Testis (tissue), 3 donors: ENCODE data around the gene PRPSAP1. TPM values are rescaled to one million over a fixed set of nuclear protein-coding genes. Genes with fewer than 3 reads are reported as not detected.

Experiments
- DNase-seq: peaks from one replicate; pipeline ENCODE4 v3.0.0-alpha.2; 2019
- H3K27ac ChIP-seq, 2 donors: fragments of 200-600 bp; sonication (generic); one replicate each; pipeline ENCODE4 v1.5.1; 2019
- H3K27me3 ChIP-seq: fragments of 200-600 bp; sonication (generic); one replicate; pipeline ENCODE4 v1.5.1; 2019
- H3K36me3 ChIP-seq: fragments of 200-600 bp; sonication (generic); one replicate; pipeline ENCODE4 v1.5.1; 2017; ENCODE audit warnings: low read depth; ENCODE audit errors: missing control alignments
- H3K4me1 ChIP-seq: fragments of 200-600 bp; sonication (generic); one replicate; pipeline ENCODE4 v1.5.1; 2019
- H3K4me3 ChIP-seq, 2 donors: fragments of 200-600 bp; sonication (generic); one replicate each; pipeline ENCODE4 v1.5.1; 2017 to 2019
- H3K9me3 ChIP-seq: fragments of 200-600 bp; sonication (generic); one replicate; pipeline ENCODE4 v1.5.1; 2017
- POLR2A ChIP-seq: fragments of 450-650 bp; IDR thresholded peaks from one replicate; pipeline ENCODE4 v1.6.1; 2017; ENCODE audit warnings: antibody characterized with exemption, mild to moderate bottlenecking, moderate library complexity
- WGBS, 2 donors: methylation state at CpG; one replicate each; pipeline ENCODE4 v1.1.5; 2018; 5-methylcytosine and 5-hydroxymethylcytosine counted together
- intact Hi-C: fragments of 100-400 bp; cut with DNase I; formaldehyde crosslinking; loops from one replicate; pipeline ENCODE4 v1.15.1; 2023; ENCODE audit warnings: low total_unique reads
- polyA plus RNA-seq: library from polyadenylated mRNA; stranded (reverse); fragments of 350-450 nt; fragmentation: Illumina TruSeq; extraction: RNeasy Lipid Tissue Mini Kit (QIAGEN cat#74804); gene quantifications from one replicate; pipeline ENCODE4 v1.2.3, GENCODE V29; 2014; ENCODE audit warnings: low read depth, low replicate concordance; ENCODE audit not compliant: insufficient read depth
- total RNA-seq, 2 donors: library from RNA; depleted of rRNA; stranded (reverse); fragments of >200 nt; gene quantifications; one replicate each; pipeline ENCODE4 v1.2.3, GENCODE V29; 2016
- TF ChIP-seq, protein P1 (sequence below), 3 experiments: fragments of 450-650 bp in 2 of 3; fragments of 200-600 bp in 1 of 3; sonication (generic) in 1 of 3; IDR thresholded peaks; one replicate each; pipeline ENCODE4 v1.5.1; 2016 to 2019; ENCODE audit warnings: antibody characterized with exemption in 3 of 3, mild to moderate bottlenecking in 2 of 3, moderate library complexity in 1 of 3

The PRPSAP1 gene
- total and polyA plus RNA-seq, 3 donors from 2014 or later = 132 to 184 (median 152) TPM

DNA sequence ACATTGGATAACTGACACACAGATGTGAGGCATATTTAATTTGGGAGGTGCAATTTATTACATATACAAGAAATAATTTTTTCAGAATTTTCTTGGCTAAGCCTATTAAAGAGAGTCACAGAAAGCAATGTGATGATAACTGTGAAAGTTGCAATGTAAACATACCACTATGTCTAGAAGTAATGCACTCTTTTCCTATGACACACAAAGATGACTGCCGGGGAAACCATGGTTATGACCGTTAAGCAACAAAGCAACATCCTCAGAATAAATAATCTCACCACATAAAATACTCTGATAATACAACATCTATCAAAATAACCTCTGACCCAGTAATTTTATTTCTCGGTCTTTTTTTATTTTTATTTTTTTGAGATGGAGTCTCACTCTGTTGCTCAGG lies 35.1 kb downstream of the PRPSAP1 start:
- Histone ChIP-seq H3K27me3 (no peaks in the 10 kb centered on the region), H3K4me3 (no peak overlapping the region), H3K27ac (no peak overlapping the region), H3K9me3 (no peaks in the 10 kb centered on the region), H3K4me1 (peaks cover 4% of the 10 kb centered on the region), H3K36me3 (no peaks in the 10 kb centered on the region)
- TF ChIP-seq POLR2A = no peak
- TF ChIP-seq, protein P1, sequence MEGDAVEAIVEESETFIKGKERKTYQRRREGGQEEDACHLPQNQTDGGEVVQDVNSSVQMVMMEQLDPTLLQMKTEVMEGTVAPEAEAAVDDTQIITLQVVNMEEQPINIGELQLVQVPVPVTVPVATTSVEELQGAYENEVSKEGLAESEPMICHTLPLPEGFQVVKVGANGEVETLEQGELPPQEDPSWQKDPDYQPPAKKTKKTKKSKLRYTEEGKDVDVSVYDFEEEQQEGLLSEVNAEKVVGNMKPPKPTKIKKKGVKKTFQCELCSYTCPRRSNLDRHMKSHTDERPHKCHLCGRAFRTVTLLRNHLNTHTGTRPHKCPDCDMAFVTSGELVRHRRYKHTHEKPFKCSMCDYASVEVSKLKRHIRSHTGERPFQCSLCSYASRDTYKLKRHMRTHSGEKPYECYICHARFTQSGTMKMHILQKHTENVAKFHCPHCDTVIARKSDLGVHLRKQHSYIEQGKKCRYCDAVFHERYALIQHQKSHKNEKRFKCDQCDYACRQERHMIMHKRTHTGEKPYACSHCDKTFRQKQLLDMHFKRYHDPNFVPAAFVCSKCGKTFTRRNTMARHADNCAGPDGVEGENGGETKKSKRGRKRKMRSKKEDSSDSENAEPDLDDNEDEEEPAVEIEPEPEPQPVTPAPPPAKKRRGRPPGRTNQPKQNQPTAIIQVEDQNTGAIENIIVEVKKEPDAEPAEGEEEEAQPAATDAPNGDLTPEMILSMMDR (IDR thresholded peaks at IDR 0.05) = no peak
- DNase-seq = no peak
- intact Hi-C loops = no loop called here
- WGBS, 2 donors = 89 to 93% methylated on average over 3 of the region's 3 CpGs

DNA sequence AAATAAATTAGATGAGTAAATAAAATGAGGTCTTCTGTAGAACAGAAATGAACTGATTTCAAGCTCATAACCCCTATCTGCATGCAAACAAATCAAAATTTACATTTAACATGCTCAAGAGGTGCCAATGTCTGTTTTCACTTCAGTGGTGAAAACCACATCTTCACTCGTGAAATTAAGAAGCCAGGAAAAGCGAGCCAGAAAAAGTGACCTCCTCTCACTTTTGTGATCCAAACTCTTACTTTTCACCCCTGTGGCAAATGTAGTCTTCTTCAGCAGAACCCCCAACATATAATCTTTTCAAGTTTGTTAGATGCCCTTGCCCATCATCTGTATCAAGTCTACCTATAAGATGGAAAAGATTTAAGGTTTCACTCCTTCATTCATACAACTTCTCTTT lies 36.2 kb downstream of the PRPSAP1 start:
- H3K4me3 ChIP-seq = no peak overlapping the region

DNA sequence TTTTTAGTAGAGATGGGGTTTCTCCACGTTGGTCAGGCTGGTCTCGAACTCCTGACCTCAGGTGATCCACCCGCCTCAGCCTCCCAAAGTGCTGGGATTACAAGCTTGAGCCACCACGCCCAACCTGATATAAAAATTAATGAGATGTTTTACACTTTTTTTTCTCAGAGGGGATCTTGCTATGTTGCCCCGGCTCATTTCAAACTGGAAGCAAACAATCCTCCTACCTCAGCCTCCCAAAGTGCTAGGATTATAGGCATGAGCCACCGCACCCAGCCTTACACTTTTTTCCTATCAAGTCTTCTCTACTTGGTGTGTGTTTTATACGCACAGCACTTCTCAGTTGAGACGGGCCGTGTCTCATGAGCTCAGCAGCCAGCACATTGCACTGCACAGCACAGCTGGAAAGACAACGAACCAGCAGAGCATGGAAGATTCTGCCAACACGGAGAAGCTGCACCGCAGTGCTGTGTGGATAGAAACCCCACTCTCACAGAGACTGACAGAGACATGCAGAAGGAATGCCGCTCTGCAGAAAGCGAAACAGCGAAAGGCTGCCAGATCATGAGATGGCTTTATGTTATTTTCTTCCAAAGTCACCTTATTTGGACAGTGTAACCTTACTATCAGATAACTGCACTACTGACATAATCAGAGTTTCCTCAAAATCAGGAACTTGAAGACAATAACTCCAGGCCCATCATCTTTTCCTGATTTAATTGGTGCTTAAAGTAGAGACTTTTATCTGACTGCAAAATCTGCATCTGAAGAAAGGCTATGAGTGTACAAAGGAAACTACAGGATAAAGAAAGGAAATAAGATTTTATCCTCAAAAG lies 39.1 kb downstream of the PRPSAP1 start:
- TF ChIP-seq, protein P1 (IDR thresholded peaks at IDR 0.05) = no peak
- TF ChIP-seq POLR2A = no peak
- WGBS, 2 donors = 83 to 88% methylated on average over 15 of the region's 15 CpGs
- H3K36me3 ChIP-seq = no peaks in the 10 kb centered on the region
- H3K4me3 ChIP-seq = no peak overlapping the region
- intact Hi-C loops = no loop called here
- H3K27me3 ChIP-seq = no peaks in the 10 kb centered on the region
- no peaks in the 10 kb centered on the region for H3K9me3 ChIP-seq
- DNase-seq = no peak
- peaks cover 2% of the 10 kb centered on the region for H3K4me1 ChIP-seq
- H3K27ac ChIP-seq = no peak overlapping the region

More for the DNA sequence above, 36.2 kb downstream of the PRPSAP1 start:
- 93 to 95% methylated on average over 2 of the region's 2 CpGs for WGBS, 2 donors
- no peaks in the 10 kb centered on the region for H3K9me3 ChIP-seq
- no peaks in the 10 kb centered on the region for H3K27me3 ChIP-seq
- TF ChIP-seq, protein P1 (IDR thresholded peaks at IDR 0.05) = no peak
- no peak for TF ChIP-seq POLR2A
- intact Hi-C loops = no loop called here
- DNase-seq = no peak
- H3K4me1 ChIP-seq = peaks cover 4% of the 10 kb centered on the region
- no peak overlapping the region for H3K27ac ChIP-seq
- H3K36me3 ChIP-seq = no peaks in the 10 kb centered on the region

DNA sequence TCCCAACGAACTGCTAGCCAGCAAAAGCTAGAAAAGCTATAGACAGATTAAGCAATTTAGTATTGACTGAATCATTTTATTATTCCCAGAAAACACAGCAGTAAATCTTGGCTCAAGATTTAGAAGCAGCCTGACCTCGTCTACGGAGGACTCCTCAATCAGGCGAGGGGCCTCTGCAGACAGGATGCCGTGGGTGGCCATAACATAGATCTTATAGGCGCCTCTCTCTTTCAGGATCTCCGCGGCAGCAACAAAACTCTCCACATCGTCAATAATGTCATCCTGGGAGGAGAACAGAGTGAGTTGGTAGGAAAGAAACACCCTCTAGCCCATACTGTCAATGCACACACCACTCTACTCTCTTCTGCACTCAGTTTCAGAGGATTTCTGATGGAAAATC lies 41.0 kb downstream of the PRPSAP1 start:
- DNase-seq = no peak
- H3K27ac ChIP-seq = no peak overlapping the region
- no peaks in the 10 kb centered on the region for H3K9me3 ChIP-seq
- H3K36me3 ChIP-seq = no peaks in the 10 kb centered on the region
- TF ChIP-seq, protein P1 (IDR thresholded peaks at IDR 0.05) = no peak
- no peak for TF ChIP-seq POLR2A
- H3K27me3 ChIP-seq = no peaks in the 10 kb centered on the region
- 68 to 74% methylated on average over 9 of the region's 9 CpGs for WGBS, 2 donors
- intact Hi-C loops = no loop called here
- H3K4me3 ChIP-seq = no peak overlapping the region
- H3K4me1 ChIP-seq = no peaks in the 10 kb centered on the region

DNA sequence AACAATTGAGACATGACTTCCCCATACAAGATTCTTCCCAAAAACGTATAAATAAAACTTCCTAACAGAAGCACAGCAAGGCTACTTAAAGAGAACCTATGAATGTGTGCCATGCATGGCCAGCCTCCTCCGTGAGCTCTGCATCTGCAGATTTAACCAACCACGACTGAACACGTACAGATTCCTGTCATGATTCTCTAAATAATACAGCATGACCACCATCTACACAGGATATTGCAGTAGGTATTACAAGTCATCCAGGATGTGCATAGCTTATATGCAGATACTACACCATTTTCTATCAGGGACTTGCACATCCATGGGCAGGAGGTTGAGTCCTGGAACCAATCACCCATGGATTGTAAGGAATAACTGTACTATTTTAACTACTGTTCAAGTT lies 44.3 kb downstream of the PRPSAP1 start:
- Histone ChIP-seq H3K27ac (no peak overlapping the region), H3K4me3 (no peak overlapping the region), H3K9me3 (no peaks in the 10 kb centered on the region), H3K27me3 (no peaks in the 10 kb centered on the region), H3K4me1 (no peaks in the 10 kb centered on the region), H3K36me3 (no peaks in the 10 kb centered on the region)
- WGBS, 2 donors = 83 to 91% methylated on average over 4 of the region's 4 CpGs
- intact Hi-C loops = no loop called here
- DNase-seq = no peak
- TF ChIP-seq, protein P1 (IDR thresholded peaks at IDR 0.05) = no peak
- TF ChIP-seq POLR2A = no peak
